Jurkat, Clone E6-1 (cell line): ENCODE results near the gene STMN3. TPM values are rescaled to one million over a fixed set of nuclear protein-coding genes. Genes with fewer than 3 reads are reported as not detected.
A peak's percentile ranks its signal among the peaks of the same experiment; 100 is the strongest.

Experiments used
- DNase-seq: peaks from one replicate; pipeline ENCODE4 v3.0.0-alpha.2; 2011; ENCODE audit warnings: low read depth, low spot score
- H3K4me3 ChIP-seq: 2 replicates; pipeline ENCODE4 v1.5.1; 2011; ENCODE audit warnings: mild to moderate bottlenecking, low read length, control low read depth, moderate library complexity
- polyA plus RNA-seq: library from polyadenylated mRNA; unstranded; fragments of >200 nt; gene quantifications from one replicate; pipeline ENCODE4 v1.2.1, GENCODE V29; 2012; ENCODE audit warnings: missing spikeins; ENCODE audit not compliant: insufficient read length, insufficient read depth

The STMN3 gene
- polyA plus RNA-seq, result 98.7 TPM

GRCh38 chr20:63653041-63653973 is at the start of gene STMN3:
TSS of gene STMN3 (minus strand) at chr20:63653424. CDS start at chr20:63653345, 79 bp downstream.
- peak within 1 kb of the TSS; percentile 64 for H3K4me3 ChIP-seq
- peak; percentile 89 for DNase-seq

- DNase-seq, result no peak
- H3K4me3 ChIP-seq, result no peak overlapping the region
These were observed 48.9 kb upstream of the STMN3 start for GRCh38 chr20:63702036-63702665.

- no peak for DNase-seq
- no peak overlapping the region for H3K4me3 ChIP-seq
These were observed 48.3 kb upstream of the STMN3 start for GRCh38 chr20:63701329-63702035.

- no peak overlapping the region for H3K4me3 ChIP-seq
- no peak for DNase-seq
These were observed 47.8 kb upstream of the STMN3 start for GRCh38 chr20:63701051-63701328.

- no peak for DNase-seq
- no peak overlapping the region for H3K4me3 ChIP-seq
These were observed 47.2 kb upstream of the STMN3 start for GRCh38 chr20:63700199-63701050.

- H3K4me3 ChIP-seq, result no peak overlapping the region
- no peak for DNase-seq
These were observed 46.4 kb upstream of the STMN3 start for GRCh38 chr20:63699466-63700198.

- H3K4me3 ChIP-seq, result no peak overlapping the region
- no peak for DNase-seq
These were observed 45.7 kb upstream of the STMN3 start for GRCh38 chr20:63698739-63699465.

- no peak for DNase-seq
- no peak overlapping the region for H3K4me3 ChIP-seq
These were observed 44.8 kb upstream of the STMN3 start for GRCh38 chr20:63697868-63698545.

- no peak for DNase-seq
- no peak overlapping the region for H3K4me3 ChIP-seq
These were observed 44.2 kb upstream of the STMN3 start for GRCh38 chr20:63697357-63697867.

- no peak for DNase-seq
- H3K4me3 ChIP-seq, result no peak within 1 kb of the TSS
These were observed 43.6 kb upstream of the STMN3 start, which contains the start of gene TNFRSF6B for GRCh38 chr20:63696628-63697356. TSS of gene TNFRSF6B (plus strand) at chr20:63696652. CDS start at chr20:63696768, 116 bp downstream.

- no peak overlapping the region for H3K4me3 ChIP-seq
- peak; percentile 48 for DNase-seq
These were observed 43.0 kb upstream of the STMN3 start for GRCh38 chr20:63696306-63696627.

- no peak for DNase-seq
- no peak overlapping the region for H3K4me3 ChIP-seq
These were observed 42.4 kb upstream of the STMN3 start for GRCh38 chr20:63695424-63696305.

GRCh38 chr20:63694584-63695423 is 41.6 kb upstream of the STMN3 start:
- no peak for DNase-seq

GRCh38 chr20:63693733-63694583 is 40.7 kb upstream of the STMN3 start:
- no peak overlapping the region for H3K4me3 ChIP-seq
- no peak for DNase-seq

More at GRCh38 chr20:63694584-63695423, 41.6 kb upstream of the STMN3 start:
- H3K4me3 ChIP-seq, result no peak overlapping the region
